HG03442 (cell line): Measurements from ENCODE around the gene LCMT2.

Experiments used
- ATAC-seq: cut with Tn5 transposase; IDR thresholded peaks from one replicate; pipeline ENCODE4 v1.9.1; 2021; ENCODE audit warnings: mild to moderate bottlenecking, moderate library complexity; ENCODE audit not compliant: unreplicated experiment

The LCMT2 gene

GRCh38 chr15:43276563-43277200 is 53.7 kb downstream of the LCMT2 start:
- no peak for ATAC-seq

- ATAC-seq: no peak
Observed at GRCh38 chr15:43275740-43276562, 54.4 kb downstream of the LCMT2 start.

GRCh38 chr15:43274136-43274535 is 56.2 kb downstream of the LCMT2 start:
- ATAC-seq: no peak
